ENCODE measurements around the gene GPA33. TPM values are rescaled to one million over a fixed set of nuclear protein-coding genes. Genes with fewer than 3 reads are reported as not detected.

Gene GPA33
- total RNA-seq, 2 experiments from 2014 or later = not detected

DNA sequence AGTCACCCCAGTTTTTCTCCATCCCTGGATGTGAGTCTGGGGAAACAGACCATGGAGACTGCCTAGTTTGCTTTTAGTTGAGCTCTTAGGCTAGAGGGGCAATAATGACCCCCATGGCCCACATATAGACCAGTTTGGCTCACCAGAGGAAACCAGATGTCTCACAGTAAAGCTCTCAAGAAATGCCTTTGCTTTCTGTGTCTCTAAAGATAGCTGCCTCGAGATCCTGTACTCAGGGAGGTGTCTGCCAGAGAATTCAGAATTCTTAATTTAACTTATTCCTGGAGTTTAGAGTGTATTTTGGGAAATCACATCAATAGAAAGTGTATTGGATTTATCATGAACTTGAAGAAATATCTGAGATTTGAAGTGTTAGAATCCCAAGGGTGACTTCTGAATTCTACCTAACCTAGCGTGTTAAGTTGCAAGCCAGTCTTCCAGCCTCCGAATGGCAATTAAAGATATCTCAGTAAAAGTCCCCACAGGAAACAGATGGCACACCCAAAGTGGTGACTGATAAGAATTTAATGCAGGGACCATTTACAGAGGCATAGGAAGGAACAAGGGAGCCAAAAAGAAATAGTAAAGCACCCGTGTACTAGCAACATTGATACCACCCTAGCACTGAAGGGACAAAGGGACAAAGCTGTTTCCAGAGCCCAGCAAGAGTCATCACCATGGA is 40.8 kb upstream of the GPA33 start:
- Histone ChIP-seq H2AFZ (ENCODE audit: low read length) (no peak overlapping the region), H3K4me3 (ENCODE audit: low read depth, low read length, poor library complexity, severe bottlenecking) (no peak overlapping the region), H3K9me3 (ENCODE audit: low read length) (no peaks in the 10 kb centered on the region), H3K4me1 (ENCODE audit: insufficient read depth, low read length, poor library complexity, severe bottlenecking) (no peaks in the 10 kb centered on the region), H4K20me1 (ENCODE audit: insufficient read depth, low read length) (no peaks in the 10 kb centered on the region), H3K79me2 (ENCODE audit: insufficient read depth, low read depth, low read length) (no peaks in the 10 kb centered on the region), H3K9me2 (ENCODE audit: insufficient read depth, low read length) (no peaks in the 10 kb centered on the region), H3K27ac (ENCODE audit: low read depth, low read length, poor library complexity, severe bottlenecking) (no peak overlapping the region), H3K36me3 (ENCODE audit: insufficient read depth, low read length) (no peaks in the 10 kb centered on the region), H3K4me2 (ENCODE audit: low read length) (no peak overlapping the region)
- POLR2A ChIA-PET = no interaction called here
- no peak for DNase-seq (ENCODE audit: low spot score)
- intact Hi-C loops (cut with micrococcal nuclease; ENCODE audit: unreplicated experiment) = no loop called here
- CTCF ChIA-PET (ENCODE audit: unreplicated experiment) = no interaction called here
- BruUV-seq (replicated peaks) = no TSS peak
- no peak for TF ChIP-seq EZH2phosphoT487 (IDR thresholded peaks at IDR 0.05; ENCODE audit: borderline replicate concordance, low read depth, low read length)
- TF ChIP-seq, protein P1, sequence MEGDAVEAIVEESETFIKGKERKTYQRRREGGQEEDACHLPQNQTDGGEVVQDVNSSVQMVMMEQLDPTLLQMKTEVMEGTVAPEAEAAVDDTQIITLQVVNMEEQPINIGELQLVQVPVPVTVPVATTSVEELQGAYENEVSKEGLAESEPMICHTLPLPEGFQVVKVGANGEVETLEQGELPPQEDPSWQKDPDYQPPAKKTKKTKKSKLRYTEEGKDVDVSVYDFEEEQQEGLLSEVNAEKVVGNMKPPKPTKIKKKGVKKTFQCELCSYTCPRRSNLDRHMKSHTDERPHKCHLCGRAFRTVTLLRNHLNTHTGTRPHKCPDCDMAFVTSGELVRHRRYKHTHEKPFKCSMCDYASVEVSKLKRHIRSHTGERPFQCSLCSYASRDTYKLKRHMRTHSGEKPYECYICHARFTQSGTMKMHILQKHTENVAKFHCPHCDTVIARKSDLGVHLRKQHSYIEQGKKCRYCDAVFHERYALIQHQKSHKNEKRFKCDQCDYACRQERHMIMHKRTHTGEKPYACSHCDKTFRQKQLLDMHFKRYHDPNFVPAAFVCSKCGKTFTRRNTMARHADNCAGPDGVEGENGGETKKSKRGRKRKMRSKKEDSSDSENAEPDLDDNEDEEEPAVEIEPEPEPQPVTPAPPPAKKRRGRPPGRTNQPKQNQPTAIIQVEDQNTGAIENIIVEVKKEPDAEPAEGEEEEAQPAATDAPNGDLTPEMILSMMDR (conservative IDR thresholded peaks at IDR 0.05; ENCODE audit: low read length) = no peak

DNA sequence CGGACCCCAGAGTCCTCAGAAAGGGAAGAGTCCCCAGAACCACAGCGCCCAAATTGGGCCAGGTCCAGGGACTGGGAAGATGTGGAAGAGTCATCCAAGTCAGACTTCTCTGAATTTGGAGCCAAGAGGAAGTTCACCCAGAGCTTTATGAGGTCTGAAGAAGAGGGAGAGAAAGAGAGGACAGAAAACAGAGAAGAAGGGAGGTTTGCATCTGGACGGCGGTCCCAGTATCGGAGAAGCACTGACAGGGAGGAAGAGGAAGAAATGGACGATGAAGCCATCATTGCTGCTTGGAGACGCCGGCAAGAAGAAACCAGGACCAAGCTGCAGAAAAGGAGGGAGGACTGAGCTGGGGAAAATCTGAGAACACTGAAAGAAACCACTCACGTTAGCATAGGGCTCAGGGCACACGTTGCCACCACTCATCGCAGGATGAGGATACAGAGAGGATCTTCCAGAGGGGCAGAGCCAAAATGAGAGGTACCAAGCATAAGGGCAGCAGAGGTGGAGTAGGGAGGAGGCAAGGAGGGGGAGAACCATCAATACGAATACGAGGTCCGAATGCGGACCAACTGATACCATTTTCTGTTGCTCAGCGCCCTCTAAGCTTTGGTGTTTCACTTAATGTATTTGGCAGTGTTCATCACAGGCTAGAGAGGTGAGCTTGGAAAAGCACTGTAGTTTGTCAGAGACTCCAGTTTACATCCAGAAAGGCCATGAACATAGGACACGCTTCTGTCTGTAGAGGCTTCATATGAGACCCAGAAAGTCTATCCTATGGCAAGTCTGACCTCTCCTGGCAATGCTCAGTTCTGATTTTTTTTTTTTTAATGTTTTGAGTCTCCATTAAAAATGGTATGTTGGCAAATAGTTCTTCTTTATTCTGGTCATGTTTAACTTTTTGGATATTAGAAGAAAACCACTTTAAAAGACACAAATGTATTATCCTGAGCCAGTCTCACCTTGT is 38.4 kb upstream of the GPA33 start:
- POLR2A ChIA-PET = interaction anchor here (0.6 kb wide), 1 partner anchor 1107 kb away, joined by 5 read pairs; no protein-coding TSS in a partner anchor
- H3K4me3 ChIP-seq (ENCODE audit: low read depth, low read length, poor library complexity, severe bottlenecking) = no peak overlapping the region
- H2AFZ ChIP-seq (ENCODE audit: low read length) = no peak overlapping the region
- no peaks in the 10 kb centered on the region for H3K4me1 ChIP-seq (ENCODE audit: insufficient read depth, low read length, poor library complexity, severe bottlenecking)
- intact Hi-C loops (cut with micrococcal nuclease; ENCODE audit: unreplicated experiment) = no loop called here
- no peak overlapping the region for H3K4me2 ChIP-seq (ENCODE audit: low read length)
- H3K27ac ChIP-seq (ENCODE audit: low read depth, low read length, poor library complexity, severe bottlenecking) = no peak overlapping the region
- BruUV-seq (replicated peaks) = no TSS peak
- H4K20me1 ChIP-seq (ENCODE audit: insufficient read depth, low read length) = no peaks in the 10 kb centered on the region
- H3K9me2 ChIP-seq (ENCODE audit: insufficient read depth, low read length) = no peaks in the 10 kb centered on the region
- H3K79me2 ChIP-seq (ENCODE audit: insufficient read depth, low read depth, low read length) = no peaks in the 10 kb centered on the region
- no peaks in the 10 kb centered on the region for H3K36me3 ChIP-seq (ENCODE audit: insufficient read depth, low read length)
- TF ChIP-seq, protein P1 (conservative IDR thresholded peaks at IDR 0.05; ENCODE audit: low read length) = peak; percentile 62
- no peak for TF ChIP-seq EZH2phosphoT487 (IDR thresholded peaks at IDR 0.05; ENCODE audit: borderline replicate concordance, low read depth, low read length)
- CTCF ChIA-PET (ENCODE audit: unreplicated experiment) = no interaction called here
- DNase-seq (ENCODE audit: low spot score) = no peak
- H3K9me3 ChIP-seq (ENCODE audit: low read length) = no peaks in the 10 kb centered on the region
